Neural cell (in vitro differentiated cells): Measurements from ENCODE around the gene DUSP22.

Experiments
- TF ChIP-seq, protein P1 (sequence below): fragments of 450-650 bp; IDR thresholded peaks from 2 replicates; pipeline ENCODE4 v1.5.1; 2014; ENCODE audit warnings: antibody characterized with exemption, mild to moderate bottlenecking, moderate library complexity; ENCODE audit not compliant: poor library complexity, severe bottlenecking
- TF ChIP-seq, protein P2 (sequence below): IDR thresholded peaks from 2 replicates; pipeline ENCODE4 v1.6.1; 2012; ENCODE audit warnings: borderline replicate concordance

DNA sequence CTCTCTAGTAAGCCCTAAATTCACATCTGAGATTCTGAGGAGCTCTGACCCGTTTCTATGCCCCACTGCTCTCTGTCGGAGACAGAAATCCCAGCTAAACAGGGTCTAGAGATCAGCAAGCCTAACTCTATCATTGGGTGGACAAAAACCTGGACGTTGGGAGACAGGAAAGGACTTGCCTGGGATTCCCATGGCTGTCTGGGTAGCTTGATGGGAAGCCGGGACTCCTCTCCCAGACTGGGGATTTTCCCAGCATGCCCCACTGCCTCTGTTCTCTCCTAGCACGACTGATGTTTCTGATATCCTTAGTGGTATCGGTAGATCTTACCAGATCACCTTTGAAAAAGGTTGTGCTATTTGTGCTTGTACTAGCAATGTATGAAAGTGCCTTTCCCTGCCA, 22.9 kb downstream of the DUSP22 start:
- TF ChIP-seq, protein P1, sequence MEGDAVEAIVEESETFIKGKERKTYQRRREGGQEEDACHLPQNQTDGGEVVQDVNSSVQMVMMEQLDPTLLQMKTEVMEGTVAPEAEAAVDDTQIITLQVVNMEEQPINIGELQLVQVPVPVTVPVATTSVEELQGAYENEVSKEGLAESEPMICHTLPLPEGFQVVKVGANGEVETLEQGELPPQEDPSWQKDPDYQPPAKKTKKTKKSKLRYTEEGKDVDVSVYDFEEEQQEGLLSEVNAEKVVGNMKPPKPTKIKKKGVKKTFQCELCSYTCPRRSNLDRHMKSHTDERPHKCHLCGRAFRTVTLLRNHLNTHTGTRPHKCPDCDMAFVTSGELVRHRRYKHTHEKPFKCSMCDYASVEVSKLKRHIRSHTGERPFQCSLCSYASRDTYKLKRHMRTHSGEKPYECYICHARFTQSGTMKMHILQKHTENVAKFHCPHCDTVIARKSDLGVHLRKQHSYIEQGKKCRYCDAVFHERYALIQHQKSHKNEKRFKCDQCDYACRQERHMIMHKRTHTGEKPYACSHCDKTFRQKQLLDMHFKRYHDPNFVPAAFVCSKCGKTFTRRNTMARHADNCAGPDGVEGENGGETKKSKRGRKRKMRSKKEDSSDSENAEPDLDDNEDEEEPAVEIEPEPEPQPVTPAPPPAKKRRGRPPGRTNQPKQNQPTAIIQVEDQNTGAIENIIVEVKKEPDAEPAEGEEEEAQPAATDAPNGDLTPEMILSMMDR, result no peak
- TF ChIP-seq, protein P2, sequence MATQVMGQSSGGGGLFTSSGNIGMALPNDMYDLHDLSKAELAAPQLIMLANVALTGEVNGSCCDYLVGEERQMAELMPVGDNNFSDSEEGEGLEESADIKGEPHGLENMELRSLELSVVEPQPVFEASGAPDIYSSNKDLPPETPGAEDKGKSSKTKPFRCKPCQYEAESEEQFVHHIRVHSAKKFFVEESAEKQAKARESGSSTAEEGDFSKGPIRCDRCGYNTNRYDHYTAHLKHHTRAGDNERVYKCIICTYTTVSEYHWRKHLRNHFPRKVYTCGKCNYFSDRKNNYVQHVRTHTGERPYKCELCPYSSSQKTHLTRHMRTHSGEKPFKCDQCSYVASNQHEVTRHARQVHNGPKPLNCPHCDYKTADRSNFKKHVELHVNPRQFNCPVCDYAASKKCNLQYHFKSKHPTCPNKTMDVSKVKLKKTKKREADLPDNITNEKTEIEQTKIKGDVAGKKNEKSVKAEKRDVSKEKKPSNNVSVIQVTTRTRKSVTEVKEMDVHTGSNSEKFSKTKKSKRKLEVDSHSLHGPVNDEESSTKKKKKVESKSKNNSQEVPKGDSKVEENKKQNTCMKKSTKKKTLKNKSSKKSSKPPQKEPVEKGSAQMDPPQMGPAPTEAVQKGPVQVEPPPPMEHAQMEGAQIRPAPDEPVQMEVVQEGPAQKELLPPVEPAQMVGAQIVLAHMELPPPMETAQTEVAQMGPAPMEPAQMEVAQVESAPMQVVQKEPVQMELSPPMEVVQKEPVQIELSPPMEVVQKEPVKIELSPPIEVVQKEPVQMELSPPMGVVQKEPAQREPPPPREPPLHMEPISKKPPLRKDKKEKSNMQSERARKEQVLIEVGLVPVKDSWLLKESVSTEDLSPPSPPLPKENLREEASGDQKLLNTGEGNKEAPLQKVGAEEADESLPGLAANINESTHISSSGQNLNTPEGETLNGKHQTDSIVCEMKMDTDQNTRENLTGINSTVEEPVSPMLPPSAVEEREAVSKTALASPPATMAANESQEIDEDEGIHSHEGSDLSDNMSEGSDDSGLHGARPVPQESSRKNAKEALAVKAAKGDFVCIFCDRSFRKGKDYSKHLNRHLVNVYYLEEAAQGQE, result no peak
